ENCODE data around the gene DISC1.

The DISC1 gene

GRCh38 chr1:231694465-231695077 lies 68.0 kb downstream of the DISC1 start:
- no peak for DNase-seq (ENCODE audit: low read depth in 2 of 3, low spot score in 1 of 3)

- DNase-seq (ENCODE audit: low read depth in 2 of 3, low spot score in 1 of 3), result no peak
These were observed 69.1 kb downstream of the DISC1 start for GRCh38 chr1:231695439-231696255.

- DNase-seq (ENCODE audit: low read depth in 2 of 3, low spot score in 1 of 3), result no peak
These were observed 73.2 kb downstream of the DISC1 start for GRCh38 chr1:231699784-231700183.

- no peak for DNase-seq (ENCODE audit: low read depth in 2 of 3, low spot score in 1 of 3)
These were observed 74.7 kb downstream of the DISC1 start for GRCh38 chr1:231701306-231701705.

DNA sequence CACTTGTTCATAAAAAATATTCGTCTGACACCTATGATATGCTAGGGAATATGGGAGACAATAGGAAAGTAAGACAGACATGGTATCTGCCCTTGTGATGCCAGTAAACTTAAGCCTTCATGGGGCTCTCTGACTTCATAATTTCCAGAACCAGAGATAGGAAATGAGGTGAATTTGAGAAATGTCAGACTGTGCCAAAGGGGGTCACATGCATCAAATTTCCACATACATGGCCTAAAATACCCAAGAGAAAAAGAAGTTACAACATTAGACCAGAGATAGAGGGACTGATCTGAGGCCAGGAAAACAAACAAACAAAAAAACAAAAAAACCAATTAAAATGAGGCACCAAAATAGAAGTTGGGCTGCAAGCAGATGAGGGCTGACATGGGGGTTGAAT lies 75.7 kb downstream of the DISC1 start:
- no peak for DNase-seq (ENCODE audit: low read depth in 2 of 3, low spot score in 1 of 3)

DNA sequence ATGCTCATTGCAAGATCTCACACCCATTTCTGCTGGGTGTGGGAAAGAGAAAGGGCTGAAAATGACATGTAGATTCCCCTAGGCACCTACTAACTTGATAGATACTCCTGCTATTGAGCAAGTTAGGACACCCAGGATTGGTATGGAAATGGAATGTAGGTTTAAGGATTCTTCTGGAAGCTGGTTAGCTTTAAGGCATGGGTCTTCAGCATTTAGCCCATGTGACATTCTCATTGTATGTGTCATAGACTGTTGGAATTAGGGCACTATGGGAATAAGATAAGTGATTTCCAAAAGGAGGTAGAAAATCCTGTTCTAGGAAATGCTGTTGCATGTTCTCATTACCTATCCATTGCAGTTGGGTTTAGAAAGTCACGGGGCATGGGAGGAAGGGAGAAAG lies 76.2 kb downstream of the DISC1 start:
- DNase-seq (ENCODE audit: low read depth in 2 of 3, low spot score in 1 of 3), result no peak

DNA sequence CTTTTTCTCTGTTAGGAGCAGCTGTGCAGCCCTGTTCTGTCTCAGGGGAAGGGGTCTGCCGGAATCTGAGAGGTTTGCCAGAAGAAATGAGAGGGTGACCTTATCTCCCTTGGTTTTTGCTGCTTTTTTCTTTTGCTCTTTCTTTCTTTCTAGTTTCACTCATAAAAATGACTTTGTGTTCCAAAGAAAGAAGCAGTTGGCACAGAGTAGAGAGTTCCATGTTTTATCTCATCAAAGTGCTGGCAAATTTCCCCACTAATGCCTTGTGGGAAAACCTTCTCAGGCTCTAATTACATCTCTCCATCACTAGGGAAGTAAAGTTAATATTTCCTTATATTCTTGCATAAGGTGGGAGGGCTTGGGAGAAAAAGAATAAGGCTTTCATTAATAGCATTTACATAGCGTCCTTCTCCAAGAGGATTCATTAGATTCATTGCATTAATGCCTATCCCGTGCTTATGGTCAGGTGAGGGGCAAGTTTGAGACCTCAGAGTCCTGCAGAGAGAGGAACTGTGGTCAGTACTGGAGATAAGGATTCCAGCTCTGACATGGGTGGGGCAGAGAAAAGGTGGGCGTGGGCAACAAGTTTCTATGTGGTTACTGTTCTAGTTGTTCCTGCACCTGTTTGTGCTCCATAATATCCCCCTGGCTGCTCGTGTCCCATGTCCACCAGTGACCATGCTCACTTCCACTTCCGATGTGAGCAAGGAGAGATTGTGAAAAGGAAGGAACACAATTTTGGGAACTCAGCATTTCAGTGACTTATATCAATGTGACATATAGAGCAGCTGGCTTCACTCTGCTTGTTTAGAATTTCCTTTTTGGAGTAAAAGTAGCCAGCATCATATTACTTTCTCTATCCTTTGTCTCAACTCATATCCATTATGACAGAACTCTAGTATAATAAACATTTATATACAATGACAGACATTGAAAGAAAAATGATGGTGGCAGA lies 79.5 kb downstream of the DISC1 start:
- DNase-seq (ENCODE audit: low read depth in 2 of 3, low spot score in 1 of 3), result no peak

- no peak for DNase-seq (ENCODE audit: low read depth in 2 of 3, low spot score in 1 of 3)
These were observed 80.3 kb downstream of the DISC1 start for GRCh38 chr1:231706934-231707333.

DNA sequence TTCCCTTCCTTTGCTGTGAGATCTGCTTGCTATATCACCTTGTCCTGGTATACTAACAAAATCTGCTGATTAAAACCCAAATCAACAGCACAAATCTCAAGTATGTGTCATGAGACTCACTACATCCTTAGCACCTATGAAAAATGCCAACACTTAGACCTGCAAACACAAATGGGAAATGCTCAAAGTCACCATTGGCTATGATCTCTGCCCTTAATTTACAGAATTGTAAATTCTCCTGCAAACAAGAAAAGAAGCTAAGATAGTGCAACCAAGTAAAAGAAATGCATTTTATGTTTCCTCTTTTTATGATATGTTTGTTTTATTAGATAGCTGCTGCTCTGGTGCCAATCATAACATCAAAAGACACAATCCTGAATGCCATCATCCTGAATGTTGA lies 80.8 kb downstream of the DISC1 start:
- DNase-seq (ENCODE audit: low read depth in 2 of 3, low spot score in 1 of 3), result no peak

GRCh38 chr1:231708394-231708793 lies 81.8 kb downstream of the DISC1 start:
- DNase-seq (ENCODE audit: low read depth in 2 of 3, low spot score in 1 of 3), result no peak

DNA sequence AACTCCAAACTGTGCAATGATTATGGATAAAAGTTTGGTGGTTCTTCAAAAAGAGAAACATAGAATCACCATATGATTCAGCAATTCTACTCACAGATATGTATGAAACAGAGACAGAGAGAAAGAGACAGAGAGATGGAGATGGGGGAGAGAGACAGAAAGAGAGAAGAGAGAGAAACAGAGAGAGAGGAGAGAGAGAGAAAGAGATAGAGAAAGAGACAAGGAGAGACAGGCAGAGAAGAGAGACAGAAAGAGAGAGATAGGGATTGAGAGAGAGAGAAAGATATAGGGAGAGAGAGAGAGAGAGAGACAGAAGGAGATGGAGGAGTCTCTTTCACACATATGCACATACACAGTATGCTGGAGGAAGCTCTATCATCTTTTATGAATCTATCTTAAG lies 87.8 kb downstream of the DISC1 start:
- no peak for DNase-seq (ENCODE audit: low read depth in 2 of 3, low spot score in 1 of 3)

GRCh38 chr1:231715816-231716722 lies 89.5 kb downstream of the DISC1 start:
- DNase-seq (ENCODE audit: low read depth in 2 of 3, low spot score in 1 of 3), result no peak

- DNase-seq (ENCODE audit: low read depth in 2 of 3, low spot score in 1 of 3), result no peak
These were observed 90.3 kb downstream of the DISC1 start for GRCh38 chr1:231716879-231717278.

- DNase-seq (ENCODE audit: low read depth in 2 of 3, low spot score in 1 of 3), result no peak
These were observed 93.0 kb downstream of the DISC1 start for GRCh38 chr1:231719485-231720183.

- no peak for DNase-seq (ENCODE audit: low read depth in 2 of 3, low spot score in 1 of 3)
These were observed 94.2 kb downstream of the DISC1 start for GRCh38 chr1:231720652-231721325.

- no peak for DNase-seq (ENCODE audit: low read depth in 2 of 3, low spot score in 1 of 3)
These were observed 94.8 kb downstream of the DISC1 start for GRCh38 chr1:231721436-231721835.

GRCh38 chr1:231722356-231722755 lies 95.8 kb downstream of the DISC1 start:
- no peak for DNase-seq (ENCODE audit: low read depth in 2 of 3, low spot score in 1 of 3)

- DNase-seq (ENCODE audit: low read depth in 2 of 3, low spot score in 1 of 3), result no peak
These were observed 96.6 kb downstream of the DISC1 start for GRCh38 chr1:231723146-231723545.

DNA sequence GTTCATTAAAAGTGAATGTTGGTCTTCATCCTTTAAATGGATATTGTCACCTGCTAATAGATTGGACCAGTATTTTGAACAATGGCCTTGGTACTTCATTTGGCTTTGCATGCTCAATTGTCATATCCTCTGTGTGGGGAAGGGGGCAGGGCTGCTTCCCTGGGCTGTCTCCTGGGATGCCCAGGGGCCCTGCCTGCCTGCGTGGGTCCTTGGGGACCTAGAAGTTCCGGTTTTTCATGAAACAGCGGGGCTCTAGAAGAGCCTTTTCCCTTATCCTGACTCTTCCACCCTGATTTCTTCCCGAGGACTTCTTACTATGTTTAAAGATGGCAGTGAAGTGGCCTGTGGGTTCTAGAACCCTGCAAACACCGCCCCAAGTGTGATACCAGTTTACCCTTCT lies 97.5 kb downstream of the DISC1 start:
- DNase-seq (ENCODE audit: low read depth in 2 of 3, low spot score in 1 of 3), result no peak
